Karpas-422 (cell line): ENCODE measurements around the gene TWSG1. TPM values are rescaled to one million over a fixed set of nuclear protein-coding genes. Genes with fewer than 3 reads are reported as not detected.
"Not testable (repeated sequence)": the region's sequence is repeated elsewhere in the genome, so short reads cannot be mapped to it uniquely, and the experiment has no call there.

Experiments
- DNase-seq: peaks from one replicate; pipeline ENCODE4 v3.0.0-alpha.2; 2015
- H2AFZ ChIP-seq: fragments of 200-600 bp; sonication (generic); 2 replicates; pipeline ENCODE4 v1.6.1; 2014; ENCODE audit warnings: antibody characterized with exemption, low read length, mixed read lengths
- H3K27ac ChIP-seq: fragments of 200-600 bp; sonication (generic); 2 replicates; pipeline ENCODE4 v1.5.1; 2014; ENCODE audit warnings: mild to moderate bottlenecking, low read length, moderate library complexity
- H3K27me3 ChIP-seq: fragments of 200-600 bp; sonication (generic); 2 replicates; pipeline ENCODE4 v1.6.1; 2014; ENCODE audit warnings: low read length, mixed read lengths
- H3K36me3 ChIP-seq: fragments of 200-600 bp; sonication (generic); 2 replicates; pipeline ENCODE4 v1.6.1; 2014; ENCODE audit warnings: low read length, mixed read lengths; ENCODE audit not compliant: insufficient read depth
- H3K4me1 ChIP-seq: fragments of 200-600 bp; sonication (generic); 2 replicates; pipeline ENCODE4 v1.6.1; 2014; ENCODE audit warnings: mild to moderate bottlenecking, low read length, mixed read lengths
- H3K4me2 ChIP-seq: fragments of 200-600 bp; sonication (generic); 2 replicates; pipeline ENCODE4 v1.6.1; 2014; ENCODE audit warnings: low read length, low read depth, mild to moderate bottlenecking; ENCODE audit not compliant: poor library complexity, severe bottlenecking
- H3K4me3 ChIP-seq: fragments of 200-600 bp; sonication (generic); 2 replicates; pipeline ENCODE4 v1.5.1; 2014; ENCODE audit warnings: mild to moderate bottlenecking, antibody characterized with exemption, low read length, mixed read lengths
- H3K79me2 ChIP-seq: fragments of 200-600 bp; sonication (generic); 2 replicates; pipeline ENCODE4 v1.6.1; 2014; ENCODE audit warnings: mild to moderate bottlenecking, low read length, mixed read lengths
- H3K9ac ChIP-seq: fragments of 200-600 bp; sonication (generic); 2 replicates; pipeline ENCODE4 v1.6.0; 2014; ENCODE audit warnings: low read length
- H3K9me2 ChIP-seq: fragments of 200-600 bp; sonication (generic), shearing (Covaris generic); replicated peaks from 2 replicates; pipeline ENCODE4 v1.6.0; 2014; ENCODE audit warnings: mild to moderate bottlenecking, low read length, moderate library complexity; ENCODE audit not compliant: insufficient read depth
- H3K9me3 ChIP-seq: fragments of 300-700, 200-600 bp; sonication (generic); 2 replicates; pipeline ENCODE4 v1.6.1; 2014; ENCODE audit warnings: low read length, mixed read lengths
- H4K20me1 ChIP-seq: fragments of 200-600 bp; sonication (generic); 2 replicates; pipeline ENCODE4 v1.6.1; 2014; ENCODE audit warnings: mild to moderate bottlenecking, antibody characterized with exemption, low read length, low read depth; ENCODE audit not compliant: insufficient read depth
- total RNA-seq: library from RNA; depleted of rRNA; stranded (reverse); fragments of >200 nt; shearing (Covaris generic); gene quantifications from 2 replicates; pipeline ENCODE4 v1.2.3, GENCODE V29; 2014; ENCODE audit warnings: low replicate concordance

Gene TWSG1
- total RNA-seq, 1 experiment from 2014 or later = 16.0 TPM

GRCh38 chr18:9359796-9360195 lies 25.2 kb downstream of the TWSG1 start:
- Histone ChIP-seq H3K4me2 (no peak overlapping the region), H3K27me3 (no peaks in the 10 kb centered on the region), H2AFZ (no peak overlapping the region), H3K9ac (no peak overlapping the region), H3K9me3 (no peaks in the 10 kb centered on the region), H3K27ac (no peak overlapping the region), H3K4me1 (peaks cover 23% of the 10 kb centered on the region), H3K36me3 (peaks cover 5% of the 10 kb centered on the region; the same call in 1 of the 2 replicates), H3K9me2 (no peaks in the 10 kb centered on the region), H4K20me1 (no peaks in the 10 kb centered on the region), H3K79me2 (peaks cover 61% of the 10 kb centered on the region), H3K4me3 (no peak overlapping the region)
- no peak for DNase-seq

GRCh38 chr18:9361191-9361590 lies 26.6 kb downstream of the TWSG1 start:
- Histone ChIP-seq H3K4me1 (peaks cover 12% of the 10 kb centered on the region), H3K27me3 (no peaks in the 10 kb centered on the region), H3K4me3 (no peak overlapping the region), H3K9me3 (no peaks in the 10 kb centered on the region), H3K79me2 (peaks cover 57% of the 10 kb centered on the region), H3K9ac (no peak overlapping the region), H2AFZ (no peak overlapping the region), H3K4me2 (no peak overlapping the region), H3K27ac (no peak overlapping the region), H3K36me3 (peaks cover 5% of the 10 kb centered on the region; the same call in 1 of the 2 replicates), H3K9me2 (no peaks in the 10 kb centered on the region), H4K20me1 (no peaks in the 10 kb centered on the region)
- no peak for DNase-seq

GRCh38 chr18:9362869-9363268 lies 28.3 kb downstream of the TWSG1 start:
- Histone ChIP-seq H3K4me2 (no peak overlapping the region), H3K27me3 (no peaks in the 10 kb centered on the region), H4K20me1 (no peaks in the 10 kb centered on the region), H3K9ac (no peak overlapping the region), H3K9me2 (no peaks in the 10 kb centered on the region), H3K4me1 (peaks cover 11% of the 10 kb centered on the region), H3K79me2 (peaks cover 57% of the 10 kb centered on the region), H3K36me3 (peaks cover 14% of the 10 kb centered on the region), H2AFZ (no peak overlapping the region), H3K27ac (no peak overlapping the region), H3K4me3 (no peak overlapping the region), H3K9me3 (no peaks in the 10 kb centered on the region)
- DNase-seq = no peak

GRCh38 chr18:9364242-9364641 lies 29.7 kb downstream of the TWSG1 start:
- H3K27me3 ChIP-seq = no peaks in the 10 kb centered on the region
- H3K9me3 ChIP-seq = no peaks in the 10 kb centered on the region
- no peak overlapping the region for H3K4me2 ChIP-seq
- H3K9me2 ChIP-seq = no peaks in the 10 kb centered on the region
- H3K36me3 ChIP-seq = peaks cover 15% of the 10 kb centered on the region
- H3K9ac ChIP-seq = no peak overlapping the region
- no peak overlapping the region for H2AFZ ChIP-seq
- H3K4me1 ChIP-seq = peaks cover 11% of the 10 kb centered on the region
- no peak overlapping the region for H3K27ac ChIP-seq
- H3K79me2 ChIP-seq = peaks cover 47% of the 10 kb centered on the region
- DNase-seq = no peak
- H3K4me3 ChIP-seq = no peak overlapping the region
- H4K20me1 ChIP-seq = no peaks in the 10 kb centered on the region

- Histone ChIP-seq H3K79me2 (peaks cover 46% of the 10 kb centered on the region), H3K9ac (no peak overlapping the region), H3K9me2 (no peaks in the 10 kb centered on the region), H3K36me3 (peaks cover 15% of the 10 kb centered on the region), H3K9me3 (no peaks in the 10 kb centered on the region), H4K20me1 (no peaks in the 10 kb centered on the region), H3K4me2 (no peak overlapping the region), H3K4me3 (no peak overlapping the region), H3K27ac (no peak overlapping the region), H3K4me1 (peaks cover 11% of the 10 kb centered on the region), H2AFZ (no peak overlapping the region), H3K27me3 (no peaks in the 10 kb centered on the region)
- no peak for DNase-seq
Measured at GRCh38 chr18:9365406-9365805, 30.8 kb downstream of the TWSG1 start.

- H3K4me2 ChIP-seq = no peak overlapping the region
Measured at GRCh38 chr18:9366126-9366714, 31.6 kb downstream of the TWSG1 start.

GRCh38 chr18:9373254-9373653 lies 38.7 kb downstream of the TWSG1 start:
- H3K9ac ChIP-seq, H3K36me3 ChIP-seq, H3K27ac ChIP-seq, H3K4me3 ChIP-seq, H3K4me1 ChIP-seq, H3K4me2 ChIP-seq, DNase-seq, H3K9me3 ChIP-seq, H3K9me2 ChIP-seq, H2AFZ ChIP-seq, H3K27me3 ChIP-seq, H4K20me1 ChIP-seq, H3K79me2 ChIP-seq: not testable (repeated sequence)

More at GRCh38 chr18:9366126-9366714, 31.6 kb downstream of the TWSG1 start:
- no peak overlapping the region for H3K27ac ChIP-seq
- no peaks in the 10 kb centered on the region for H3K9me3 ChIP-seq
- H3K9ac ChIP-seq = no peak overlapping the region
- peaks cover 46% of the 10 kb centered on the region for H3K79me2 ChIP-seq
- H3K9me2 ChIP-seq = no peaks in the 10 kb centered on the region
- no peak overlapping the region for H2AFZ ChIP-seq
- H4K20me1 ChIP-seq = no peaks in the 10 kb centered on the region
- no peak for DNase-seq
- H3K36me3 ChIP-seq = peaks cover 15% of the 10 kb centered on the region
- H3K4me3 ChIP-seq = no peak overlapping the region
- H3K27me3 ChIP-seq = no peaks in the 10 kb centered on the region
- peaks cover 11% of the 10 kb centered on the region for H3K4me1 ChIP-seq

- H3K4me2 ChIP-seq = no peak overlapping the region
- no peaks in the 10 kb centered on the region for H3K9me3 ChIP-seq
- DNase-seq = no peak
- H3K9ac ChIP-seq = no peak overlapping the region
- H3K27me3 ChIP-seq = no peaks in the 10 kb centered on the region
- H3K4me3 ChIP-seq = no peak overlapping the region
- H2AFZ ChIP-seq = no peak overlapping the region
- H3K9me2 ChIP-seq = no peaks in the 10 kb centered on the region
- no peaks in the 10 kb centered on the region for H3K36me3 ChIP-seq
- no peaks in the 10 kb centered on the region for H3K79me2 ChIP-seq
- H3K4me1 ChIP-seq = no peaks in the 10 kb centered on the region
- no peaks in the 10 kb centered on the region for H4K20me1 ChIP-seq
- no peak overlapping the region for H3K27ac ChIP-seq
Measured at GRCh38 chr18:9379118-9379517, 44.5 kb downstream of the TWSG1 start.
